HEK293T (cell line): ENCODE data around the gene CCDC102B.

Experiments
- ARNT ChIP-seq: fragments of 450-650 bp; IDR thresholded peaks from 2 replicates; pipeline ENCODE4 v1.6.1; 2017; ENCODE audit warnings: mild to moderate bottlenecking
- BHLHE40 ChIP-seq: fragments of 450-650 bp; IDR thresholded peaks from 2 replicates; pipeline ENCODE4 v1.6.1; 2016; ENCODE audit warnings: mild to moderate bottlenecking, moderate library complexity, borderline replicate concordance
- FOXA1 ChIP-seq: fragments of 450-650 bp; IDR thresholded peaks from 2 replicates; pipeline ENCODE4 v1.6.1; 2016; ENCODE audit warnings: mild to moderate bottlenecking
- FOXK2 ChIP-seq: fragments of 450-650 bp; IDR thresholded peaks from 2 replicates; pipeline ENCODE4 v1.6.1; 2016; ENCODE audit warnings: mild to moderate bottlenecking
- FOXM1 ChIP-seq: fragments of 450-650 bp; IDR thresholded peaks from 2 replicates; pipeline ENCODE4 v1.6.1; 2017; ENCODE audit warnings: mild to moderate bottlenecking, borderline replicate concordance
- HDGF ChIP-seq: fragments of 450-650 bp; IDR thresholded peaks from 2 replicates; pipeline ENCODE4 v1.6.1; 2017; ENCODE audit warnings: antibody characterized with exemption, borderline replicate concordance
- L3MBTL2 ChIP-seq: fragments of 450-650 bp; conservative IDR thresholded peaks from 2 replicates; pipeline ENCODE4 v1.6.1; 2016; ENCODE audit warnings: mild to moderate bottlenecking
- LEF1 ChIP-seq: fragments of 450-650 bp; IDR thresholded peaks from 2 replicates; pipeline ENCODE4 v1.6.1; 2017; ENCODE audit warnings: mild to moderate bottlenecking, borderline replicate concordance
- NFRKB ChIP-seq: fragments of 450-650 bp; IDR thresholded peaks from 2 replicates; pipeline ENCODE4 v1.6.1; 2016; ENCODE audit warnings: mild to moderate bottlenecking, moderate library complexity
- SP1 ChIP-seq: fragments of 450-650 bp; IDR thresholded peaks from 2 replicates; pipeline ENCODE4 v1.6.1; 2017
- SUZ12 ChIP-seq: fragments of 450-650 bp; IDR thresholded peaks from 2 replicates; pipeline ENCODE4 v1.6.1; 2016; ENCODE audit warnings: mild to moderate bottlenecking
- TARDBP ChIP-seq: fragments of 450-650 bp; IDR thresholded peaks from 2 replicates; pipeline ENCODE4 v1.6.1; 2016
- ZNF384 ChIP-seq: fragments of 450-650 bp; IDR thresholded peaks from 2 replicates; pipeline ENCODE4 v1.6.1; 2016

DNA sequence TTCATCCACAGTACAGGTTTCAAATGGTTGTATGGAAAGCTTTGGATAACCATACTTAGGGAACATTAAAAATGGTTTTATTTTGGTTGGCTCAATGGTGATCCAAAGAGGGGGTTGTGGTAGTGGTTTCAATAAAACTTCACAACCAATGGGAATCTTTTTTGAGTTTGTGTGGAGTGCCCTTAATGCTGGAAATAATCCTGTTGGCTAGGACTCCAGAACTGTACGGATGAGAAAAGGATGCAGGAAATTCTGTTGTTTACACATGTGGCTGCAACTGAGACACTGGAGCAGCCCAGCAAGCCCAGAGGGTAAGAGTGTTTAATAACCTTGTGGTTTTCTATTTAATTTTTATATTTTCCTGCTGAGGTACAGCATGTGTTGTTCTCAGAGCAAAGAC is at the start of gene CCDC102B:
- TF ChIP-seq FOXM1, result no peak
- no peak for TF ChIP-seq HDGF
- no peak for TF ChIP-seq BHLHE40
- TF ChIP-seq SUZ12, result no peak
- no peak for TF ChIP-seq FOXK2
- TF ChIP-seq FOXA1, result no peak
- no peak for TF ChIP-seq SP1
- TF ChIP-seq ARNT, result no peak
- no peak for TF ChIP-seq ZNF384
- no peak for TF ChIP-seq NFRKB
- no peak for TF ChIP-seq LEF1
- no peak for TF ChIP-seq TARDBP
- no peak for TF ChIP-seq L3MBTL2
